ENCODE data around the gene NPFFR1. TPM values are rescaled to one million over a fixed set of nuclear protein-coding genes. Genes with fewer than 3 reads are reported as not detected.

NPFFR1 gene
- total and polyA plus RNA-seq, 2 experiments from 2014 or later = not detected

DNA sequence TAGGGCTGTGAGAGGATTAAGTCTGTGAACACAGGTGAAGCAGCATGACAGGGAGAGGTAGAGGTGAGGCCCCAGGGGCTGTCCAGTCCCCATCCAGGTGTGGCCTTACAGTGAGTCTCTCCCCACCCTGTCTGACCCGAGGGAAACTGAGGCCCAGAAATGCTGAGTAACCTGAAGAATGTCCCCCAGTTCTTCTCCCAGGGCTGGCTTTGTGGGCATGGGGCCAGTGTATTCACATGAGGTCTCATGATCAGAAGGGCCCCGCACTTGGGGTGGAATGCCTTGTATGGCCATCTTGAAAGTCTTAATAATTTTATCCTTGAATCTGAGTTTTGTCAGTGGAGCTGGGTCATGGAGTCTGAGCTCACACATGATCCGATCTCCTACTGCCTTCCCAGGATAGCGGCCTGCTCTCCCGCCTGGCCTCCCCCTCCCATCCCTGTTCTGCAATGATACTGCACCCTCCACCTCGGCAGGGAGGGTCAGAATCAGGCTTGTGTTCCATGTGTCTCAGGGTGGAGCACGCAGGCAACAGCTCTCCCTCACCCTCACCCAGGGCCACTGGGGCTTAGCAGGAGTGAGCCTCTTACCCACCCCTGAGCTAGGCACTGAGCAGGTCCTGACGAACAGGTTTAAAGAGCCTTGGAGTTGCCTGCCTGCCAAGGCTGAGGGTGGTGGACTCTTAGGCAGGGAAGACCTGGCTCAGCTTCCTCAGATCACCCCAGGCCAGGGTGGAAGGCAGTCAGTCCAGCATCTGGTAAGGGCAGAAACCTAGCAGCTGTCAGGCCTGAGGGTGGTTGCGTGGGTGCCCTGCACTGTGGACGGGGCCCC, 41.4 kb upstream of the NPFFR1 start:
- no peaks in the 10 kb centered on the region for H3K9me3 ChIP-seq (ENCODE audit: low read depth)
- peaks cover 8% of the 10 kb centered on the region for H3K4me1 ChIP-seq (ENCODE audit: insufficient read depth)
- no peaks in the 10 kb centered on the region for H4K20me1 ChIP-seq (ENCODE audit: insufficient read depth, poor library complexity, severe bottlenecking)
- 85% methylated on average over 10 of the region's 10 CpGs for WGBS (ENCODE audit: low lambda C conversion rate, missing lambda C conversion rate)
- H3K4me3 ChIP-seq = no peak overlapping the region
- H3K79me2 ChIP-seq = no peaks in the 10 kb centered on the region
- H3K27me3 ChIP-seq = no peaks in the 10 kb centered on the region
- no peak overlapping the region for H3K4me2 ChIP-seq
- TF ChIP-seq, protein P1, sequence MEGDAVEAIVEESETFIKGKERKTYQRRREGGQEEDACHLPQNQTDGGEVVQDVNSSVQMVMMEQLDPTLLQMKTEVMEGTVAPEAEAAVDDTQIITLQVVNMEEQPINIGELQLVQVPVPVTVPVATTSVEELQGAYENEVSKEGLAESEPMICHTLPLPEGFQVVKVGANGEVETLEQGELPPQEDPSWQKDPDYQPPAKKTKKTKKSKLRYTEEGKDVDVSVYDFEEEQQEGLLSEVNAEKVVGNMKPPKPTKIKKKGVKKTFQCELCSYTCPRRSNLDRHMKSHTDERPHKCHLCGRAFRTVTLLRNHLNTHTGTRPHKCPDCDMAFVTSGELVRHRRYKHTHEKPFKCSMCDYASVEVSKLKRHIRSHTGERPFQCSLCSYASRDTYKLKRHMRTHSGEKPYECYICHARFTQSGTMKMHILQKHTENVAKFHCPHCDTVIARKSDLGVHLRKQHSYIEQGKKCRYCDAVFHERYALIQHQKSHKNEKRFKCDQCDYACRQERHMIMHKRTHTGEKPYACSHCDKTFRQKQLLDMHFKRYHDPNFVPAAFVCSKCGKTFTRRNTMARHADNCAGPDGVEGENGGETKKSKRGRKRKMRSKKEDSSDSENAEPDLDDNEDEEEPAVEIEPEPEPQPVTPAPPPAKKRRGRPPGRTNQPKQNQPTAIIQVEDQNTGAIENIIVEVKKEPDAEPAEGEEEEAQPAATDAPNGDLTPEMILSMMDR (IDR thresholded peaks at IDR 0.05; ENCODE audit: poor library complexity) = no peak
- TF ChIP-seq EZH2phosphoT487 (IDR thresholded peaks at IDR 0.05; ENCODE audit: low read depth, severe bottlenecking, unreplicated experiment) (no peak), EZH2 (IDR thresholded peaks at IDR 0.05; ENCODE audit: borderline replicate concordance) (no peak)
- no peak overlapping the region for H3K27ac ChIP-seq
- H2AFZ ChIP-seq = no peak overlapping the region
- no peaks in the 10 kb centered on the region for H3K36me3 ChIP-seq (replicated peaks; ENCODE audit: insufficient read depth, low read depth)
- no peaks in the 10 kb centered on the region for H3K9me2 ChIP-seq (replicated peaks; ENCODE audit: insufficient read depth)
- DNase-seq (ENCODE audit: low spot score) = no peak

DNA sequence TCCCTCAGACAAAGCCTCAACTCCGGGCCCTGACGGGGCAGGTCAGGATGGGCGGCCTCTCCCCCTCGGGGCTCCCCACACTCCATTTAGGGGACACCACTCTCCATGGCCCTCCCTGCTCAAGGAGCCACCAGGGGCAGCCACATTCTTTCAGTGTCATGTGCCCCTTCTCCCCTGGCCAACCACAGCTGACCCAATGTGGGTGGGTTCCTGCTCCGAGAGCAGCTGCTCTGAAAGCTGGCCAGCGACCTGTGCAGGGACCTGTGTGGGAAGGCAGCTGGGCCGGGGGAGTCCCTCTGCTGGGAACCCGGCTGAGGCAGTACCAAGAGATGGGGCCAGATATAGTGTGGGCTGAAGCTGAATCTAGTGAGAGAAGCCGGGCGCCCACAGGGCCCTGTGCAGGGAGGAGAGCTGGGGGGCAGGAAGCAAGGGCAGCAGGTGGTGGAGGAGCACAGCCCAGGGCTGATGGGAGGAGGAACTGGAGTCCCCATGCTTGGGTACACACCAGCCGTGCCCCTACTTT, 40.6 kb upstream of the NPFFR1 start:
- 86% methylated on average over 11 of the region's 11 CpGs for WGBS (ENCODE audit: low lambda C conversion rate, missing lambda C conversion rate)
- no peaks in the 10 kb centered on the region for H3K36me3 ChIP-seq (replicated peaks; ENCODE audit: insufficient read depth, low read depth)
- H3K4me3 ChIP-seq = no peak overlapping the region
- no peaks in the 10 kb centered on the region for H3K79me2 ChIP-seq
- H3K4me1 ChIP-seq (ENCODE audit: insufficient read depth) = peaks cover 8% of the 10 kb centered on the region
- no peak overlapping the region for H3K4me2 ChIP-seq
- TF ChIP-seq EZH2 (IDR thresholded peaks at IDR 0.05; ENCODE audit: borderline replicate concordance) (no peak), EZH2phosphoT487 (IDR thresholded peaks at IDR 0.05; ENCODE audit: low read depth, severe bottlenecking, unreplicated experiment) (no peak)
- TF ChIP-seq, protein P1 (IDR thresholded peaks at IDR 0.05; ENCODE audit: poor library complexity) = no peak
- no peak overlapping the region for H2AFZ ChIP-seq
- no peak for DNase-seq (ENCODE audit: low spot score)
- no peaks in the 10 kb centered on the region for H3K9me2 ChIP-seq (replicated peaks; ENCODE audit: insufficient read depth)
- H3K27ac ChIP-seq = no peak overlapping the region
- no peaks in the 10 kb centered on the region for H3K27me3 ChIP-seq
- no peaks in the 10 kb centered on the region for H4K20me1 ChIP-seq (ENCODE audit: insufficient read depth, poor library complexity, severe bottlenecking)
- no peaks in the 10 kb centered on the region for H3K9me3 ChIP-seq (ENCODE audit: low read depth)

DNA sequence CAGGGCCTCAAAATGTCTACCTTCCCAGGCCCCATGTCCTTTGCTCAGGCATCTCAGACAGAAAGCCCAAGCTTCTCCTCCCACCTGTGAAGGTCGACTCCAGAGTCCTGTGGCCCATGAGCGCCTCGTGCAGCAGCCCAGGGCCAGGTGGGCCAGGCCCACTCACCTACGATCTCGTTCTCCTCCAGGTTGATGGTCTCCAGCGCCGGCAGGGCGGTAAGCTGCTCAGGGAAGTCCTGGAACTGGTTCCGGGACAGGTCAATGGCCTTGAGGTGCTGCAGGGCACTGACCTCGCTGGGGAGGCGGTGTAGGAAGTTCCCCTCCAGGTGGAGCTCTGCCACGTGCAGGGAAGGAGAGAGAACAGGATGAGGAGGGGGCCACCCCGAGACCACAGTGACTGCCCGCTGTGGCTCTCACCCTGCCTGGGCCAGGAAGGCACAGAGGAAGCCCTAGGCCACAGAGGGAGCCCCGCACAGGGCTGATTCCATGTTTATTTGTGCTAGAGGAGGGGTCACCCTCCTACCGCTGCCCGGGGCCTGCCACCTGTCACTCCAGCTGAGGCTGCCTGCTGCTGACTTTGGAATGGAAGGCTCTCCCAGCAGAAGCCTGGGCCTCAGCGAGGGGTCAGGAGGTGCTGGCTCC, 40.0 kb upstream of the NPFFR1 start:
- H3K9me2 ChIP-seq (replicated peaks; ENCODE audit: insufficient read depth) = no peaks in the 10 kb centered on the region
- H4K20me1 ChIP-seq (ENCODE audit: insufficient read depth, poor library complexity, severe bottlenecking) = no peaks in the 10 kb centered on the region
- no peaks in the 10 kb centered on the region for H3K36me3 ChIP-seq (replicated peaks; ENCODE audit: insufficient read depth, low read depth)
- no peak overlapping the region for H3K4me2 ChIP-seq
- no peaks in the 10 kb centered on the region for H3K79me2 ChIP-seq
- no peak overlapping the region for H2AFZ ChIP-seq
- H3K4me3 ChIP-seq = no peak overlapping the region
- peaks cover 8% of the 10 kb centered on the region for H3K4me1 ChIP-seq (ENCODE audit: insufficient read depth)
- no peak overlapping the region for H3K27ac ChIP-seq
- TF ChIP-seq EZH2 (IDR thresholded peaks at IDR 0.05; ENCODE audit: borderline replicate concordance) = no peak
- TF ChIP-seq, protein P1 (IDR thresholded peaks at IDR 0.05; ENCODE audit: poor library complexity) = no peak
- no peak for TF ChIP-seq EZH2phosphoT487 (IDR thresholded peaks at IDR 0.05; ENCODE audit: low read depth, severe bottlenecking, unreplicated experiment)
- H3K9me3 ChIP-seq (ENCODE audit: low read depth) = no peaks in the 10 kb centered on the region
- WGBS (ENCODE audit: low lambda C conversion rate, missing lambda C conversion rate) = 80% methylated on average over 18 of the region's 18 CpGs
- no peak for DNase-seq (ENCODE audit: low spot score)
- no peaks in the 10 kb centered on the region for H3K27me3 ChIP-seq
